Activated naive CD4-positive, alpha-beta T cell treated with anti-CD3 and anti-CD28 coated beads, Interleukin-2, amount 10 ng/mL, durations not matched to agents 7 days and 5 days (primary cell): Measurements from ENCODE around the gene ITPR2.

Experiments
- CTCF ChIA-PET: fragments of 350-600 bp; sonication (Branson Sonifier 250); formaldehyde crosslinking; loops from one replicate; lab custom pipeline; 2021; ENCODE audit warnings: antibody characterized with exemption; lab: Charles Lee
- DNase-seq: peaks from one replicate; pipeline ENCODE4 v3.0.0-alpha.2; 2020
- H3K27ac Mint-ChIP-seq: one replicate; pipeline ENCODE4 v1.8.0; 2021; ENCODE audit warnings: mild to moderate bottlenecking, moderate library complexity, mixed read lengths
- H3K27me3 Mint-ChIP-seq: one replicate; pipeline ENCODE4 v1.8.0; 2021; ENCODE audit warnings: mild to moderate bottlenecking, mixed read lengths
- H3K36me3 Mint-ChIP-seq: one replicate; pipeline ENCODE4 v1.8.0; 2021; ENCODE audit warnings: mixed read lengths
- H3K4me1 Mint-ChIP-seq: one replicate; pipeline ENCODE4 v1.8.0; 2021; ENCODE audit warnings: mixed read lengths
- H3K4me3 Mint-ChIP-seq: one replicate; pipeline ENCODE4 v1.8.0; 2021; ENCODE audit warnings: mild to moderate bottlenecking, moderate library complexity, mixed read lengths
- H3K9me3 Mint-ChIP-seq: one replicate; pipeline ENCODE4 v1.8.0; 2021; ENCODE audit warnings: mixed read lengths

Gene ITPR2

DNA sequence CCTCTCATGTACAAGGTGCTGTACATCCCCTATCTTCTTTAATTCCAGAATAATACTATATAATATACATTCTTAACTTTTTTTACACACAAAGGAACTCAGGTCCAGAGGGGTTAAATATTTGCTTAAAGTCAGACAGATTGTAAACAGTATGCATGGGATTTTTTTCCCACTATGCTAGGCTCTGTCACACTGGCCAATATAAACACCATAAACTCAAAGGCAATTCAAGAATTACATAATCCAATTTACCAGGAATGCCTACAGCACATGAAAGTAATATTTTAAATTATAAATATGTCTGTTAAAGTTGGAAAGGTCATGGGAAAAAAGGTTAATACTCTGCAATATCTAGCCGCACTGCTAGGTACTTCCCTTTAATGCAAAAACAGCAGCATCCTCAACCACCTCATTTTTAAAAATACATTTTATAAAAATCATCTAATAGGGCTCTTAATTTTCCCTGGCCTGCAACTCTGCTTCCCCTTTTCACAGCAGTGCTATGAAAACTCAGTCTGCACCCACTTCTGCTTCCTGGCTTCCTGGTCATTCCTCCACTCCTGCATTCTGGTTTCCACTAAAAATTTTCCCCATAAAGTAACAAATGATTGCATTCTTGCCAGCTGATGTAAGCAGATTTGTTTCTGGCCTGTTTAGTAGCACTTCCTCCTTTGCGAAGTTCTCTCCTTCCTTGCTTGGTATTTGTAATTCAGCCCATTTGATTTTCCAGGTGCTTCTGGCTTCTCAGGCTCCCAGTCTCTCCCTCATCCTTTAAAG lies 128.1 kb downstream of the ITPR2 start:
- no peak overlapping the region for H3K4me3 Mint-ChIP-seq
- no peaks in the 10 kb centered on the region for H3K9me3 Mint-ChIP-seq
- H3K27ac Mint-ChIP-seq: no peak overlapping the region
- no peaks in the 10 kb centered on the region for H3K4me1 Mint-ChIP-seq
- H3K27me3 Mint-ChIP-seq: no peaks in the 10 kb centered on the region
- peaks cover 9% of the 10 kb centered on the region for H3K36me3 Mint-ChIP-seq
- no peak for DNase-seq
- CTCF ChIA-PET: no interaction called here

DNA sequence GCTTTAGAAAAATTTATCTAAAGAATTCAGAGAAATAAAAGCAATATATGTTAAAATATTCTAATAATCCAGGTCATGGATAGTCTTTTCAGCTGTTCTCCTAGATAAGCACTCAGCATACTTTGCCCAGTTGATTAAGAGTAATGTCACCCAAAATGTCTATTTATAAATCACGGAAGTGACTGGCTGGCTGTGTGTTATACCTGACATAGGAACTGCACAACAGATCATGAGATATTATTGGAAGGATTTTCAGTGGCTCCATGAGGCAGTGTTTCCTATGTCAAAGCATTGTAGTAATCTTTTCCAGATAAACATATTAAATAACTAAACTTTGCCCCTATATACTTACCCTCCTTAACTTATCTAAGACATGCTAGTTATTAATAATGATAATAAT lies 128.8 kb downstream of the ITPR2 start:
- no peaks in the 10 kb centered on the region for H3K9me3 Mint-ChIP-seq
- peaks cover 10% of the 10 kb centered on the region for H3K36me3 Mint-ChIP-seq
- no peak overlapping the region for H3K4me3 Mint-ChIP-seq
- no peaks in the 10 kb centered on the region for H3K4me1 Mint-ChIP-seq
- CTCF ChIA-PET: no interaction called here
- H3K27me3 Mint-ChIP-seq: no peaks in the 10 kb centered on the region
- no peak for DNase-seq
- no peak overlapping the region for H3K27ac Mint-ChIP-seq

DNA sequence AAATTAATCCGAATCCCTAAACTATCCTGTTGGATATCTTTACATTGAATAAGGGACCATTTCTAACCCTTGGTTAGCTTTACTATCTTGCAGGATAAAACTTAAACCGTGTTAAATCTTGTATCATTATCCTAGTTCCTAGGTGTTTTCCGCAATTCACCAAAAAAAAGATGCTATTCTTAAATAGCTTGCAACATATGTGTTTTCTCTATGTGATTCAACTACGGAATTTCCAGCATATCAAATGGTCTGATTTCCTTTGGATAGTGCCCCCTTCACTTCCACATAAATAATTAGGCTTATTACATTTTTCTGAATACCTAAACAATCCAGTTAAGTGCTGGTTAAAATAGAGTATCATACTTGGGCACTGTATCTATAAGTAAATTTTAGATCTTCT lies 130.3 kb downstream of the ITPR2 start:
- H3K27me3 Mint-ChIP-seq: no peaks in the 10 kb centered on the region
- no peaks in the 10 kb centered on the region for H3K4me1 Mint-ChIP-seq
- H3K9me3 Mint-ChIP-seq: no peaks in the 10 kb centered on the region
- H3K4me3 Mint-ChIP-seq: no peak overlapping the region
- H3K27ac Mint-ChIP-seq: no peak overlapping the region
- no peak for DNase-seq
- CTCF ChIA-PET: interaction anchor here (1.5 kb wide), 1 partner anchor 603 kb away, joined by 3 read pairs; no protein-coding TSS in a partner anchor
- peaks cover 11% of the 10 kb centered on the region for H3K36me3 Mint-ChIP-seq

DNA sequence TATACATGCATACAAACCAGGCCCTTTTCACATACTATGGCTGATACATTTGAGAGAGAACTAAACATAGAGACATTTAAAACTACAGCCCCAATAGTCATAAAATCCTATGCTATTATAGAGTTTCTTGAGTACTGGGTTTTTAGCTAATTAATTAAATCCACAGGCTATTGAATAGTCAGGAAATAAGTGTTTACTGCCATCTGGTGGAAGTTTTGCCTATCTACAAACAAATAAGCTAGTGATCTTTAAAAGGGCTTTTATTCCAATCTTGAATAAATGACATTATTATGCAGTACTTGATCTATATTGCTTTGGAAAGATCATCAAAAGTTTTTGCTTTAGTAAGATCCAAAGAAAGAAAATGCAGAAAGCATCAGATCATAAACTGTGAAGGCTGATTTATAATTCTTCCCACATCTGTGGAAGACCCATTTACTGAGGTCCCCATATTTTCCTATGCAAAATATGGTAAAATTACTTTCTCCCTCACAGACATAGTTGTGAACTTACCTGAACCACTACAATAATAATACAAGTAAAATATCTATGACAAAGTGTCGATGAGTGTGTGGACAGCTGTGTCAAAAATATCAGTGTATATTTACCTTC lies 131.3 kb downstream of the ITPR2 start:
- DNase-seq: no peak
- no peak overlapping the region for H3K27ac Mint-ChIP-seq
- H3K4me3 Mint-ChIP-seq: no peak overlapping the region
- H3K27me3 Mint-ChIP-seq: no peaks in the 10 kb centered on the region
- H3K9me3 Mint-ChIP-seq: no peaks in the 10 kb centered on the region
- no peaks in the 10 kb centered on the region for H3K4me1 Mint-ChIP-seq
- H3K36me3 Mint-ChIP-seq: peaks cover 15% of the 10 kb centered on the region
- CTCF ChIA-PET: interaction anchor here (0.6 to 1.9 kb wide), 20 partner anchors 9 to 605 kb away, joined by 3 to 12 read pairs (median 4); no protein-coding TSS in a partner anchor

DNA sequence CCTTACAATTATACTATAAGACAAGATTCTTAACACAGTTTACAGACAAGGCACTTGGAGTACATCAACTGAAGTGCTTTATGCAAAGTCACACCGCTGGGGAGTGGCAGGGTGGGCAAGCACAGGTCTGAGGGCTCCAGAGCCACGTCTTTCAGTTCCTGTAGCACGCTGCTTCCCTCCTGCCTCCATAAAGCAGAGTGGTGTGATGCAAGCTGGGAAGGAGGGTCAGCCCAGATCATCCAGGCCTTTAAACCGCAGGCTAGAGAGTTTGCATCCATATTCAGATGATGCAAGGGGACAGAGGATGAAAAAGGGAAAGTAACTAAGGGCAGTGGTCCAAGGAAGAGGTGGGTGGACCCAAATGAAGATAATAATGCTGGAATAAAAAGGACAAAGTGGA lies 132.6 kb downstream of the ITPR2 start:
- no peaks in the 10 kb centered on the region for H3K4me1 Mint-ChIP-seq
- CTCF ChIA-PET: interaction anchor here (1.2 to 1.9 kb wide), 5 partner anchors 8 to 582 kb away, joined by 3 to 6 read pairs (median 4); no protein-coding TSS in a partner anchor
- H3K27me3 Mint-ChIP-seq: no peaks in the 10 kb centered on the region
- H3K36me3 Mint-ChIP-seq: peaks cover 25% of the 10 kb centered on the region
- no peak overlapping the region for H3K27ac Mint-ChIP-seq
- DNase-seq: no peak
- no peaks in the 10 kb centered on the region for H3K9me3 Mint-ChIP-seq
- no peak overlapping the region for H3K4me3 Mint-ChIP-seq

DNA sequence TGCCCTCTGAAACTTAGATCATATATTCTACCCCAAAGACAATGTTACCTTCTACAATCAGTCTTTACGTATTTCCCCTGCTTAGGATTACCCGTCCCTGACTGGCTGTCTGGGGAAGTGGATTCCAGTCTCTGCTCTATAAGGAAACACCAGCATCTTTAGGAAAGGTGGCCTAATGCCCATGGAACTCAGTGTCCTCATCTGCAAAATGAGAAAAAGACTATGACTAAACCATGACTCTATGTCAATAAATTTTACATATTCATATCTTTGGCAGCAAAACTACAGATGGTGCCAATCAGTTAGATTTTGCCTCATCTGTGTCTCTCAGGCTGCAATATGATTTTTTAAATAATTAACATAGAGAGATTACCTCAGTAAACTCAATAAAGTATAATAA lies 133.8 kb downstream of the ITPR2 start:
- CTCF ChIA-PET: no interaction called here
- Mint-ChIP-seq H3K4me3 (no peak overlapping the region), H3K4me1 (no peaks in the 10 kb centered on the region), H3K27me3 (no peaks in the 10 kb centered on the region), H3K9me3 (no peaks in the 10 kb centered on the region), H3K36me3 (peaks cover 35% of the 10 kb centered on the region), H3K27ac (no peak overlapping the region)
- DNase-seq: no peak

DNA sequence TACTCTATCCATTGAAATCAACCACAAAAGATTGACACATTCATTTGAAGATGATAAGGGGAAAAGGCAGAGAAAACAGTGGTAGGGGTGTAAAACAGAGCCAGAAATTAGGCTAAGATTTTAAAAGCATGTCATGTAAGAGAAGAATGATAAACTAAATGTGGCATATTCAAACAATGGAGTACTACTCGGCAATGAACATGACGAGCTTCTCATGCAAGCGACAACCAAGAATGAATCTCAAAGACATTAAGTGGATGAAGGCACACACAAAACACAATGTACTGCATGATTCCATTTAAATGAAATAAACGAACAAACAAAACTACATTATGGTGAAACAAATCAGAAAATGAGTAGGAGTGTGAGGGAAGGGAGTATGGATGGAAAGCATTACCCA lies 134.8 kb downstream of the ITPR2 start:
- DNase-seq: no peak
- Mint-ChIP-seq H3K4me3 (no peak overlapping the region), H3K27me3 (no peaks in the 10 kb centered on the region), H3K9me3 (no peaks in the 10 kb centered on the region), H3K4me1 (no peaks in the 10 kb centered on the region), H3K36me3 (peaks cover 40% of the 10 kb centered on the region), H3K27ac (no peak overlapping the region)
- CTCF ChIA-PET: no interaction called here

DNA sequence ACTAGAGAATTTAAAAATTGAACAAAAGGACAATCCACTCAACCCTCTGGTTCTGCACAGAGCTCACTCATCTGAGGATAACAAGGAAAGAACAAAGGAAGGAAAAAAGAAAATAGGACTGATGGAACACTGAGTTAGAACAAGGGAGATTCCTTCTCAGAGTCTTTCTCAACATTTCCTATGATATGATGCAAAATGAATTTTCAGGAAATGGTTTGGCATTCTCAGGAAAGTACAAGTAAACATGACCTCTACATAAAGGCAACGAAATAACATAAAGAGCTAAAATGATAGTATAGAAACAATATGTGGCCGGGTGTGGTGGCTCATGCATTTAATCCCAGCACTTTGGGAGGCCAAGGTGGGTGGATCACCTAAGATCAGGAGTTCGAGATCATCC lies 135.8 kb downstream of the ITPR2 start:
- DNase-seq: no peak
- CTCF ChIA-PET: no interaction called here
- Mint-ChIP-seq H3K27ac (no peak overlapping the region), H3K4me3 (no peak overlapping the region), H3K27me3 (no peaks in the 10 kb centered on the region), H3K36me3 (peaks cover 40% of the 10 kb centered on the region), H3K9me3 (no peaks in the 10 kb centered on the region), H3K4me1 (no peaks in the 10 kb centered on the region)

DNA sequence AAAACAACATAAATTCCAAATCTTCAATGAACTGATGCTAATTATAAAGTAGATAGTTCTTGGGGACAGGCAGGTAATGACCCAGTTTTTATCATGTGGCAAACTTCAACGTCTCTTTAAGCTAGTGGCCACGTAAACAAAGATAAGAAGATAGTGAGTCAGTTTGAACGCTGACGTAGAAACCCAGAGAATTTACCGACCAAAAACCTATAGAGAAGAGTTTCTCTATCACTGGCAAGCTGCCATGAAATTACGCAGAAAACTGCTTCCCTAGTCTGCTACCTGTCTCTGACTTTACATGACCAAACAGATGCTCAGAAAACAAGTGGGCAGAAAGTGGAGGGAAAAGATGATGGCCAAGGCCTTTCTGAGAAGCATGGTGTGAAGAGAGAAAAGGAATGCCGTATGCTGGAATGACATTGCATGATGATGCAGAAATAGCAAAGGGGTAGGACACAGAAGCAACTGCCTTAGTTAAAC lies 136.3 kb downstream of the ITPR2 start:
- H3K27me3 Mint-ChIP-seq: no peaks in the 10 kb centered on the region
- no peak overlapping the region for H3K4me3 Mint-ChIP-seq
- no peak overlapping the region for H3K27ac Mint-ChIP-seq
- H3K4me1 Mint-ChIP-seq: no peaks in the 10 kb centered on the region
- CTCF ChIA-PET: no interaction called here
- DNase-seq: no peak
- peaks cover 40% of the 10 kb centered on the region for H3K36me3 Mint-ChIP-seq
- no peaks in the 10 kb centered on the region for H3K9me3 Mint-ChIP-seq

DNA sequence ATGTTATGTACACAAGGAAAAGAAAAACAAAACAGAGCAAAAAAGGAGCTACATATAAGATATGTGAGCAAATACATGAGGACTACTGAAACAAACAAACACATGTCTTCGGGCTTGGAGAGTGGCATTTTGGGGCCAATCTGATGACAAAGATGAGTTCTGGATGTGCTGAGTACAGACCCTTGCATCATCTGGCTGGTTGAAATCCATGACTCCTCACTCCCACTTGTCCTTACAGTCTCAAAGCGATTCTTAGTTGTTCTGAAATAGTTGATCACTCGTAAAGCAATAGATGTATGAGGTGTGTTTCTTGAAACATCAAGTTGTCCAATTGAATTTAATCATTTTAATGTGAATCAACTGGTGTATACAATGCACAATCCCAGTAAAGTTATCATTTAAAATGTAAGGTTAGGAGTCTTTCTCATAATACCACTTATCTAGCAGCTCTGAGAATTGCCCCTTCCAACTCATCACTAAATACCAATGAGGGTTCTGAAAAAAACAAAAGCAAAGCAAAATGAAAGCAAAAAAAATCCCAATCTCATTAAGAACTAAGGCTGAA lies 136.9 kb downstream of the ITPR2 start:
- CTCF ChIA-PET: no interaction called here
- H3K4me3 Mint-ChIP-seq: no peak overlapping the region
- peaks cover 40% of the 10 kb centered on the region for H3K36me3 Mint-ChIP-seq
- no peaks in the 10 kb centered on the region for H3K27me3 Mint-ChIP-seq
- H3K9me3 Mint-ChIP-seq: no peaks in the 10 kb centered on the region
- no peak overlapping the region for H3K27ac Mint-ChIP-seq
- DNase-seq: no peak
- H3K4me1 Mint-ChIP-seq: no peaks in the 10 kb centered on the region

DNA sequence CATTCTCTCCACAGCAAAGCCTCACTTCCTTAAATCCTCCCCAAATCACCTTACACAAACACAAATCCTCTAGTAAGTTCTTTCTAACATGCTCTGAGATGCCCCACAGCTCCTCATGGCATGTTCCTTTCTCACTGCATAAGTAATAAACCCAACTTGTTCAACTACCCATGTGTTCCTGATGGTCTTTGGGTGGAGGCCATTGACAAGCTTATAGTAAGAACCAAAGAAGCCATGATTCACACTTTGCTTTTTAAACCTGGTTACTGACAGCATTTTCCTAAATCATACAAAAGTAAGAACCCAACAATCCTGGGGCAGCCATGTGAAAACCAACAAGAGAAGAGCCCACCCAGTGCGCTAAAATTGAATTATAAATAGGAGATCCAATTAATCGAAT lies 138.6 kb downstream of the ITPR2 start:
- Mint-ChIP-seq H3K27ac (no peak overlapping the region), H3K9me3 (no peaks in the 10 kb centered on the region), H3K27me3 (no peaks in the 10 kb centered on the region), H3K4me1 (no peaks in the 10 kb centered on the region), H3K36me3 (peaks cover 37% of the 10 kb centered on the region), H3K4me3 (no peak overlapping the region)
- CTCF ChIA-PET: no interaction called here
- no peak for DNase-seq

DNA sequence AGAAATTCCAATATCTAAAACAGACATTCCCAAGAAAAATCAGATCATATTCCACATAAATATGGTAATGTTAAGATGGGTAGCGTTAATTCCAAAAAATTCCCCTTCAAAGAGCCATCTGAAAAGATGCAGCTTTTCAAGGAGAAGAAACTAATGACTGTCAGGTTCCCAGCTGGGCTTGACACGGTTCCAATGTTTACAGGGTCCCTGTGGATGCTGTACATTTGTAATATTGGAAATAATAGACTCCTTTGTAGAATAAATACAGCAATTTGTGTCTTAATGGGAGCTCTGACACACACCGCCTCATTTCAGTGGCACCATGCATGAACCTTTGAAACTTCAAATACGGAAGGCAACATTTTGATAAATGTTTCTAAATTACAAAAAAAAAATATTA lies 140.6 kb downstream of the ITPR2 start:
- no peaks in the 10 kb centered on the region for H3K27me3 Mint-ChIP-seq
- no peaks in the 10 kb centered on the region for H3K4me1 Mint-ChIP-seq
- DNase-seq: no peak
- no peaks in the 10 kb centered on the region for H3K9me3 Mint-ChIP-seq
- peaks cover 29% of the 10 kb centered on the region for H3K36me3 Mint-ChIP-seq
- no peak overlapping the region for H3K27ac Mint-ChIP-seq
- CTCF ChIA-PET: interaction anchor here (0.7 to 1.8 kb wide), 2 partner anchors 9 to 573 kb away, joined by 3 to 5 read pairs; no protein-coding TSS in a partner anchor
- H3K4me3 Mint-ChIP-seq: no peak overlapping the region

DNA sequence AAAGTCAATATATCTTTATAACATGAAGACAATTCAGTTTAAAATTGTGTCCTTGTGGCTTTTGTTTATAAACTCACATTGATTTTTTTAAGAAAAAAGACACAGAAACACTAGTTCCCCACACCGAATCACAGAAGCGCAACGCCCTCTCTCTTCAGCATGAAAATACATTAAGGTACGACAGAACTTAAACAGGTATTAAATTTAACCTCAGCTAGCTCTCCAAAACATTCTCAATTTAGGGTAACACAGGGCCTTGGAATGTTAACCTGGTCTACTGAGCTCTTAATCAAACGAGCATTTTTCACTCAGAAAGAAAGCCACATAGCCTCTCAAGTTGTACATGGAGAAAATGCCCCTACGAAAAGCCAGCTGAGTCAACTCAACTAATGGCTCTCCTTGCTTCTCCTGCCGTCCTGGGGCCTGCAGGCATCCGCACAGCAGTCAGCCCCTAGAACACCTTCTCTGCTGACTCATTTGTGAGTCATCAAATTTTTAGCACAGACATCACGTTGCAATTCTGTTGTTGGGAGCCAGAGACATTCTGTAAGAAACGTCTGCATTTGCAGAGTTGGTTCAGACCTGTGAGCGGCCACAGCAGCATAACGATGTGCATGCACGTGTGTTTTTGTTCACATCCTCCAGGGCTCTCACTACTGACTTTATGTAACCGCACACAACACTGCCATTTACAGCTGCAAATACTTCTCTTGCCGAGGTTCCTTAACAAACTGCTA lies 141.6 kb downstream of the ITPR2 start:
- Mint-ChIP-seq H3K9me3 (no peaks in the 10 kb centered on the region), H3K36me3 (peaks cover 27% of the 10 kb centered on the region), H3K27me3 (no peaks in the 10 kb centered on the region), H3K4me1 (no peaks in the 10 kb centered on the region), H3K4me3 (no peak overlapping the region), H3K27ac (no peak overlapping the region)
- CTCF ChIA-PET: interaction anchor here (0.9 kb wide), 1 partner anchor 10 kb away, joined by 3 read pairs; no protein-coding TSS in a partner anchor
- no peak for DNase-seq

DNA sequence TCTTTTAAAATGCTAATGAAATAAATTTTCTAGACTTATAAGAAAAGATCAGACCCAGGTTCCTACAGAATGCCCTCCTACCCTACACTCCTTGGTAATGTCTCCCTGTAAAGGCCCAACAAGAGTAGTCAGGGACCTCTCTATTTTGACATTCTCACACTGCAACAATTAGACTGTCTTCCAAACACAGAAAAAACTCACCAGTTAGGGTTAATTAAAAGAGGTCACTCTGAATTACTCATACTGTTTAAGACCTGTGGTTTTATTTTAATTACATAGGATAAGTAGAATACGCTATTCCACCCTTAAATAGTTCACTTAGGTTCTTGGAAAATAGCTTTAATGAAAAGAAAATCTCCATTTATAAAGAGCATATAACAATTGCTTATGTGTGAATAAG lies 142.4 kb downstream of the ITPR2 start:
- no peak for DNase-seq
- H3K36me3 Mint-ChIP-seq: peaks cover 22% of the 10 kb centered on the region

More for the DNA sequence above, 142.4 kb downstream of the ITPR2 start:
- CTCF ChIA-PET: no interaction called here
- Mint-ChIP-seq H3K27ac (no peak overlapping the region), H3K9me3 (no peaks in the 10 kb centered on the region), H3K4me3 (no peak overlapping the region), H3K4me1 (no peaks in the 10 kb centered on the region), H3K27me3 (no peaks in the 10 kb centered on the region)
